GM19438 (cell line): ENCODE results near the gene PRKG1.
"Not testable (repeated sequence)": the region's sequence is repeated elsewhere in the genome, so short reads cannot be mapped to it uniquely, and the experiment has no call there.

Source experiments
- ATAC-seq: cut with Tn5 transposase; IDR thresholded peaks from one replicate; pipeline ENCODE4 v1.9.1; 2021; ENCODE audit warnings: low read depth; ENCODE audit not compliant: unreplicated experiment

The PRKG1 gene

GRCh38 chr10:52019656-52020055 is 945.4 kb downstream of the PRKG1 start:
- no peak for ATAC-seq

GRCh38 chr10:52020173-52020572 is 945.9 kb downstream of the PRKG1 start:
- no peak for ATAC-seq

- no peak for ATAC-seq
Observed at GRCh38 chr10:52020702-52021101, 946.4 kb downstream of the PRKG1 start.

- no peak for ATAC-seq
Observed at GRCh38 chr10:52027055-52027705, 952.9 kb downstream of the PRKG1 start.

- no peak for ATAC-seq
Observed at GRCh38 chr10:52028523-52028858, 954.2 kb downstream of the PRKG1 start.

GRCh38 chr10:52029628-52030027 is 955.3 kb downstream of the PRKG1 start:
- ATAC-seq = no peak

- ATAC-seq = no peak
Observed at GRCh38 chr10:52030051-52030790, 955.9 kb downstream of the PRKG1 start.

GRCh38 chr10:52030975-52031374 is 956.7 kb downstream of the PRKG1 start:
- no peak for ATAC-seq

GRCh38 chr10:52031771-52032170 is 957.5 kb downstream of the PRKG1 start:
- no peak for ATAC-seq

GRCh38 chr10:52032681-52033629 is 958.7 kb downstream of the PRKG1 start:
- no peak for ATAC-seq

- not testable (repeated sequence) for ATAC-seq
Observed at GRCh38 chr10:52039002-52039793, 964.9 kb downstream of the PRKG1 start.

GRCh38 chr10:52040486-52040885 is 966.2 kb downstream of the PRKG1 start:
- ATAC-seq = no peak

GRCh38 chr10:52043811-52044210 is 969.5 kb downstream of the PRKG1 start:
- no peak for ATAC-seq

GRCh38 chr10:52048051-52048450 is 973.8 kb downstream of the PRKG1 start:
- no peak for ATAC-seq

GRCh38 chr10:52050429-52051047 is 976.3 kb downstream of the PRKG1 start:
- no peak for ATAC-seq

- ATAC-seq = no peak
Observed at GRCh38 chr10:52053497-52053896, 979.2 kb downstream of the PRKG1 start.

- ATAC-seq = no peak
Observed at GRCh38 chr10:52056291-52056690, 982.0 kb downstream of the PRKG1 start.

GRCh38 chr10:52059089-52059488 is 984.8 kb downstream of the PRKG1 start:
- no peak for ATAC-seq

- ATAC-seq = no peak
Observed at GRCh38 chr10:52063159-52063558, 988.9 kb downstream of the PRKG1 start.
